GM12878 (cell line): Measurements from ENCODE around the gene LDB2. TPM values are rescaled to one million over a fixed set of nuclear protein-coding genes. Genes with fewer than 3 reads are reported as not detected.

Experiments used
- ATAC-seq: fragments of 200-7000 bp; cut with Tn5 transposase; 3 replicates; pipeline ENCODE4 v1.9.1; 2020; ENCODE audit warnings: mild to moderate bottlenecking, moderate library complexity
- BruUV-seq: library from RNA; stranded (reverse); fragments of 400-500 nt; replicated peaks from 2 replicates; lab custom pipeline; 2021; lab: Mats Ljungman, UMichigan
- CTCF ChIA-PET: fragments of 300-600 bp; sonication (Branson Sonifier 250); formaldehyde crosslinking; extraction: SDS; loops from one replicate; lab custom pipeline; 2021; ENCODE audit warnings: inconsistent platforms; lab: Yijun Ruan, JAX
- POLR2A ChIA-PET: fragments of 350-600 bp; formaldehyde crosslinking; extraction: SDS; loops from one replicate; lab custom pipeline; 2021; ENCODE audit warnings: inconsistent platforms; lab: Charles Lee
- RAD21 ChIA-PET: fragments of 300-600 bp; sonication (Branson Sonifier 250); formaldehyde crosslinking; loops from one replicate; lab custom pipeline; 2023; ENCODE audit warnings: antibody characterized with exemption; ENCODE audit not compliant: unreplicated experiment; lab: Charles Lee
- SMC1A ChIA-PET: fragments of 300-600 bp; sonication (Branson Sonifier 250); formaldehyde crosslinking; loops from one replicate; lab custom pipeline; 2023; ENCODE audit not compliant: unreplicated experiment, uncharacterized antibody; lab: Charles Lee
- DNase-seq: peaks from one replicate; pipeline ENCODE4 v3.0.0-alpha.2; 2011; ENCODE audit warnings: low read depth, low spot score
- FAIRE-seq: peaks from 3 replicates; lab custom pipeline; 2011; peaks lifted over from hg19 to GRCh38; lab: Jason Lieb, UNC
- H2AFZ ChIP-seq: 2 replicates; pipeline ENCODE4 v1.6.0; 2011; ENCODE audit warnings: low read depth, low read length, control low read depth; ENCODE audit not compliant: control insufficient read depth
- H3K27ac ChIP-seq: 2 replicates; pipeline ENCODE4 v1.5.1; 2011; ENCODE audit warnings: control low read depth; ENCODE audit not compliant: control insufficient read depth, insufficient read depth
- H3K27me3 ChIP-seq, 2 experiments: replicated peaks in 1 of 2; 2 replicates each; pipeline versions ENCODE4 v1.6.0 to v1.6.1; 2011; ENCODE audit warnings: low read length in 1 of 2; ENCODE audit not compliant: control insufficient read depth in 2 of 2, insufficient read depth in 2 of 2
- H3K36me3 ChIP-seq, 2 experiments: 2 replicates each; pipeline ENCODE4 v1.5.1; 2011; ENCODE audit warnings: low read length in 1 of 2; ENCODE audit not compliant: control insufficient read depth in 2 of 2, insufficient read depth in 2 of 2
- H3K4me1 ChIP-seq: 2 replicates; pipeline ENCODE4 v1.6.1; 2011; ENCODE audit warnings: mild to moderate bottlenecking, low read length, moderate library complexity, mixed read lengths; ENCODE audit not compliant: control insufficient read depth, insufficient read depth
- H3K4me2 ChIP-seq: 2 replicates; pipeline ENCODE4 v1.6.0; 2011; ENCODE audit warnings: control low read depth; ENCODE audit not compliant: control insufficient read depth, insufficient read depth
- H3K4me3 ChIP-seq: fragments of 200-600 bp; sonication (generic); 2 replicates; pipeline ENCODE4 v1.5.1; 2016
- H3K79me2 ChIP-seq: 2 replicates; pipeline ENCODE4 v1.6.0; 2011; ENCODE audit warnings: low read length; ENCODE audit not compliant: control insufficient read depth, insufficient read depth
- H3K9ac ChIP-seq: 2 replicates; pipeline ENCODE4 v1.8.0; 2011; ENCODE audit warnings: low read length, control low read depth, mixed read lengths; ENCODE audit not compliant: control insufficient read depth, insufficient read depth
- H3K9me3 ChIP-seq: replicated peaks from 3 replicates; pipeline ENCODE4 v1.5.1; 2011; ENCODE audit warnings: mild to moderate bottlenecking, low read length; ENCODE audit not compliant: control insufficient read depth, insufficient read depth
- H4K20me1 ChIP-seq: 2 replicates; pipeline ENCODE4 v1.6.0; 2011; ENCODE audit not compliant: control insufficient read depth, insufficient read depth
- E2F8 ChIP-seq: fragments of 450-650 bp; IDR thresholded peaks from 2 replicates; pipeline ENCODE4 v1.6.1; 2018; ENCODE audit warnings: mild to moderate bottlenecking, low read depth, moderate library complexity; ENCODE audit not compliant: partially characterized antibody
- PAX5 ChIP-seq: IDR thresholded peaks from 2 replicates; pipeline ENCODE4 v1.6.1; 2011; ENCODE audit warnings: low read depth, low read length, borderline replicate concordance
- WGBS: methylation state at CpG from one replicate; pipeline ENCODE4 v1.1.6; 2016; ENCODE audit warnings: low lambda C conversion rate; ENCODE audit not compliant: insufficient replicate concordance, insufficient coverage; ENCODE audit errors: missing lambda C conversion rate; 5-methylcytosine and 5-hydroxymethylcytosine counted together
- in situ Hi-C: fragments of 300-500 bp; cut with MboI; formaldehyde crosslinking; loops from 9 replicates; pipeline ENCODE4 v1.14.3; 2018; ENCODE audit warnings: mixed read lengths
- intact Hi-C: fragments of 100-400 bp; cut with micrococcal nuclease; formaldehyde crosslinking; loops from one replicate; pipeline ENCODE4 v1.14.2; 2022; ENCODE audit not compliant: unreplicated experiment
- polyA plus RNA-seq, 11 experiments: library from polyadenylated mRNA; depleted of rRNA in 4 of 11; unstranded in 6 of 11; stranded (reverse) in 5 of 11; fragments of >200 nt; fragmentation: Nextera tagmentation in 4 of 11; fragmentation: Illumina TruSeq in 1 of 11; extraction: Ambion mirVana in 4 of 11; extraction: Trizol in 1 of 11; gene quantifications; 1 replicate in 1 of 11; 2 replicates in 10 of 11; pipeline versions ENCODE4 v1.2.1 to v1.2.3, GENCODE V29; 2011 to 2016; ENCODE audit warnings: inconsistent platforms in 2 of 11, missing spikeins in 2 of 11, low read depth in 1 of 11
- total RNA-seq, 4 experiments: library from RNA; depleted of rRNA in 3 of 4; stranded (reverse); fragments of >200 nt in 3 of 4; fragmentation: Illumina TruSeq in 1 of 4; extraction: Trizol in 1 of 4; gene quantifications; 2 replicates each; pipeline versions ENCODE4 v1.2.1 to v1.2.3, GENCODE V29; 2013 to 2021

Gene LDB2
- total and polyA plus RNA-seq, 10 of the 15 experiments (the other 5 are each of a cell fraction or from before 2014, with no cell fraction given): 0.15 TPM; not detected in 9

- H3K9ac ChIP-seq: no peak overlapping the region
- H3K4me2 ChIP-seq: no peak overlapping the region
- no peaks in the 10 kb centered on the region for H3K9me3 ChIP-seq
- no peak overlapping the region for H2AFZ ChIP-seq
- ATAC-seq (no peak), DNase-seq (no peak), FAIRE-seq (no peak)
- RAD21 ChIA-PET: no interaction called here
- in situ Hi-C loops: no loop called here
- CTCF ChIA-PET: no interaction called here
- no TSS peak for BruUV-seq
- TF ChIP-seq E2F8 (no peak), PAX5 (no peak)
- WGBS: 15% methylated on average over 5 of the region's 5 CpGs
- H3K4me3 ChIP-seq: no peak overlapping the region
- H3K27ac ChIP-seq: no peak overlapping the region
- intact Hi-C loops: no loop called here
- POLR2A ChIA-PET: no interaction called here
- H3K27me3 ChIP-seq: no peaks in the 10 kb centered on the region
- SMC1A ChIA-PET: no interaction called here
- H3K4me1 ChIP-seq: no peaks in the 10 kb centered on the region
- H3K36me3 ChIP-seq: no peaks in the 10 kb centered on the region
- no peaks in the 10 kb centered on the region for H4K20me1 ChIP-seq
- H3K79me2 ChIP-seq: no peaks in the 10 kb centered on the region
Observed at GRCh38 chr4:16677001-16677944, 221.2 kb downstream of the LDB2 start.
